Choroid plexus epithelial cell (primary cell): ENCODE results near the gene TDRD10.
"Not testable (repeated sequence)": the region's sequence is repeated elsewhere in the genome, so short reads cannot be mapped to it uniquely, and the experiment has no call there.

ENCODE experiments used
- DNase-seq: peaks from one replicate; pipeline ENCODE4 v3.0.0-alpha.2; 2010; ENCODE audit warnings: low read depth
- H3K4me3 ChIP-seq: 2 replicates; pipeline ENCODE4 v1.5.1; 2011; ENCODE audit warnings: low read depth, mild to moderate bottlenecking, control low read depth, low read length, moderate library complexity
- CTCF ChIP-seq: conservative IDR thresholded peaks from 2 replicates; pipeline ENCODE4 v1.5.1; 2011; ENCODE audit warnings: low read depth, mild to moderate bottlenecking, control low read depth, inconsistent platforms, low read length, moderate library complexity

TDRD10 gene

GRCh38 chr1:154529308-154529707 lies 27.3 kb downstream of the TDRD10 start:
- H3K4me3 ChIP-seq, result no peak overlapping the region
- no peak for DNase-seq
- no peak for TF ChIP-seq CTCF

GRCh38 chr1:154531950-154532349 lies 29.9 kb downstream of the TDRD10 start:
- not testable (repeated sequence) for DNase-seq, H3K4me3 ChIP-seq

GRCh38 chr1:154533952-154534844 lies 32.2 kb downstream of the TDRD10 start:
- no peak overlapping the region for H3K4me3 ChIP-seq
- peak; percentile 63 for TF ChIP-seq CTCF
- DNase-seq, result peak; percentile 54

GRCh38 chr1:154536570-154536969 lies 34.6 kb downstream of the TDRD10 start:
- no peak overlapping the region for H3K4me3 ChIP-seq
- DNase-seq, result no peak
- TF ChIP-seq CTCF, result no peak

GRCh38 chr1:154539486-154540483 lies 37.8 kb downstream of the TDRD10 start:
- no peak overlapping the region for H3K4me3 ChIP-seq
- TF ChIP-seq CTCF, result no peak
- no peak for DNase-seq

GRCh38 chr1:154541231-154541630 lies 39.2 kb downstream of the TDRD10 start:
- TF ChIP-seq CTCF, result no peak
- no peak for DNase-seq

More at GRCh38 chr1:154541231-154541630, 39.2 kb downstream of the TDRD10 start:
- no peak overlapping the region for H3K4me3 ChIP-seq
